NOMO-1 treated with dmso at 0.1 percent for 144 hours (cell line): ENCODE results near the gene DLL3.
A peak's percentile ranks its signal among the peaks of the same experiment; 100 is the strongest.

Experiments
- DNase-seq: peaks from one replicate; lab custom pipeline; 2025; ENCODE audit not compliant: unreplicated experiment; lab: John Stamatoyannopoulos, UW

Gene DLL3

DNA sequence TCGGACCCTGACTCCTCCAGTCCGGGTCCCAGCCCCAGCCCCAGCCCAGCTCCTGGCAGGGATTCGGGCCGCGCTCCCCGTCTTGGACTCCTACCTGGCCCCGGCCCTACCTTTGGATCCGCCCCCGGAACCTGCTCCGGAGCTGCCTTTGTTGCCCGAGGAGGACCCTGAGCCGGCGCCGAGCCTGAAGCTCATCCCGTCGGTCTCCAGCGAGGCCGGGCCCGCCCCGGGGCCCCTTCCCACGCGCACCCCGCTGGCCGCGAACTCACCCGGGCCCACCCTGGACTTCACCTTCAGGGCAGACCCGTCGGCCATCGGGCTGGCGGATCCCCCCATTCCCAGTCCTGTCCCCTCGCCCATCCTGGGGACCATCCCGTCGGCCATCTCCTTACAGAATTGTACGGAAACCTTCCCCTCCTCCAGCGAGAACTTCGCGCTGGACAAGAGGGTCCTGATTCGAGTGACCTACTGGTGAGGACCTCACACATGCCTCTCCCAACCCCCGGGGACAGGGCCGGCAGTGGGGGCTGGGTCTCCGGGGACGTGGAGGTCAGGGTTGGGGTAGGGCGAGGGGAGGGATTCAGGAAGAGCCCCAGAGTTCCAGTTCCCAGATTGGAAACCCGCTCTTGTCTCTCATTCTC, 16.9 kb downstream of the DLL3 start:
- DNase-seq = no peak

DNA sequence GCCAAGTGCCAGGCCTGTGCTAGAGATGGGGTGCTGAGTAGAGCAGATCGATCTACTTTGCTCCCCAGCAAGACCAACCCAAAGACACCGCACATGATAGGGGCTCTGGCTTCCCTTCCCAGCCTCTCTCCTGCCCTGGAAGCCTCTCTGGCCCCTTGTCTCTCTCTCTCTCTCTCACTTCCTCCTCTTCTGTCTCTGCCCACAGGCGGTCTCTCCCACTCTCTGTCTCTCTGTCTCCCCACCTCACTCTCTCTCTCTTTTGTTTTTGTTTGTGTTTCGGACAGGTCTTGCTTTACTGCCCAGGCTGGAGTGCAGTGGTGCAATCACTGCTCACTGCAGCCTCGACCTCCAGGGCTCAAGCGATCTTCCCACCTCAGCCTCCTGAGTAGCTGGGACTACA, 17.5 kb downstream of the DLL3 start:
- DNase-seq = no peak

- no peak for DNase-seq
Measured at GRCh38 chr19:39517432-39517831, 18.7 kb downstream of the DLL3 start.

DNA sequence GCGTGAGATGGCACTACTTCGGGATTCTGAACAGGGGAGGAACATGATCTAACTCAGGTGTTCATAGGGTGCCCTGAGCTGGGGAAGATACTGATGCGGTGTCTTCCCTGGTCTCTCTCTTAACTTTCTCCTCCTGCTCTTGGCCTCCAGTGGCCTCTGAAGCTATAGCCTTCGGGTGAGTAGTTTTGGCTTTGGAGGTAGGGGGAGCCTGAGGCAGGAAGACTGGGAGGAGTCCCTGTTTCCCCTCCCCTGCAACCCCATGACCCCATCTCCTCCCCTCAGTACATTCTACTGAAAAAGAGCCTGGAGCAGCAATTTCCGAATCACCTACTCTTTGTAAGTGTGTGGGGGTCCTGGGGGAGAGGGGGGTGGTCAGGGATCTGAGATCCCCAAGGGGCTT, 19.7 kb downstream of the DLL3 start:
- DNase-seq = no peak

- DNase-seq = no peak
Measured at GRCh38 chr19:39518975-39519374, 20.2 kb downstream of the DLL3 start.

GRCh38 chr19:39520541-39521484, 22.1 kb downstream of the DLL3 start:
- DNase-seq = no peak

GRCh38 chr19:39524495-39524894, 25.7 kb downstream of the DLL3 start:
- DNase-seq = no peak

DNA sequence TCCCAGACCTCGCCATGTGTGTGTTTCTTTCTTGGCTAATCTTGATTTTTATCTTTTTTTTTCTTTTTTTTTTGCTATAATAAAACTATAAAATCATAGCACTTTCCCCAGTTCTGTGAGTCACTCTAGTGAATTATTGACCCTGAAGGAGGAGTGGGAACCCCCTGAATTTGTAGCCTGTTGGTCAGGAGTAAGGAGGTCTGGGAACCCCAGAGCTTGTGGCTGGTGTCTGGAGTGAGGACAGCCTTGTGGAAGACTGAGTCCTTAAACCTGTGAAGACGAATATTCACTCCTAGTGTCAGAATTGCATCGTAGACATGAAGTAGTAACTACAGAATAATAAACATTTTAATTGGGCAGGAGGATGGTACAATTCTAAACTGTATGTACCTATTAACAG, 26.5 kb downstream of the DLL3 start:
- DNase-seq = no peak

DNA sequence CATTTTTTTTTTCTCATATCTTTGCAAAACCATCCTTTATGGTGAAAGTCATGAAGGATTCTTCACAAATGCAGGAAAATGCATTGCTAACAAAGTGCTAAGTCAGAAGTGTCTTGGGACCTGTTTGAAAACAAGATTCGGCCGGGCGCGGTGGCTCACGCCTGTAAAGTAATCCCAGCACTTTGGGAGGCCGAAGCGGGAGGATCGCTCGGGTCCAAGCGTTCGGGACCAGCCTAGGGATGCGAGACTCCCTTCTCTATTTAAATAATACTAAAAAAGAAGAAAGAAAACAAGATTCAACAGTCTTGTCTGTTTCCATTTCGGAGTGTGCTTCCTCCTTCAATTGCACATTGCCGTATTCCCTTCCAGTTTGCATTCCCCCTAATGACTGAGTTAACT, 33.1 kb downstream of the DLL3 start:
- no peak for DNase-seq

GRCh38 chr19:39532233-39533002, 33.7 kb downstream of the DLL3 start, which contains the start of gene EID2B:
TSS of gene EID2B (minus strand) at chr19:39532852. CDS start at chr19:39532802, 50 bp downstream.
- peak; percentile 85 for DNase-seq

DNA sequence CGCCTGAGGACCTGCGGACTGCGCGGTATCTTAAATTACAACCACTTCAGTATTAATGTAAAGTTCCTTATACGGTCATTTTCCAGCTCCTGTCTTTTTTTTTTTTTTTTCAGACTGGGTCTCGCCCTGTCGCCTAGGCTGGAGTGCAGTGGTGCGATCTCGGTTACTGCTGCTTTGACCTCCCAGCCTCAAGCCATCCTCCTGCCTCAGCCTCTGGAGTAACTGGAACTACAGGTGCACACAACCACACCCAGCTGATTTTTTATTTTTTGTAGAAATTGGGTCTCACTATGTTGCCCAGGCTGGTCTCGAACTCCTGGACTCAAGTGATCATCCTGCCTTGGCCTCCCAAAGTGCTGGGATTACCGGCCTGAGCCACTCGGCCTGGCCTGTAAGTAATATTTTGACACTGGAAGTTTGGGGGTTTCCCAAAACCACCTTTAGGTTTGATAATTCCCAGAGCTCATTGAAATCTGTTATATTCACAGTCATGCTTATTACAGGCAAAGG, 34.3 kb downstream of the DLL3 start:
- DNase-seq = no peak

- no peak for DNase-seq
Measured at GRCh38 chr19:39533791-39534190, 35.0 kb downstream of the DLL3 start.

DNA sequence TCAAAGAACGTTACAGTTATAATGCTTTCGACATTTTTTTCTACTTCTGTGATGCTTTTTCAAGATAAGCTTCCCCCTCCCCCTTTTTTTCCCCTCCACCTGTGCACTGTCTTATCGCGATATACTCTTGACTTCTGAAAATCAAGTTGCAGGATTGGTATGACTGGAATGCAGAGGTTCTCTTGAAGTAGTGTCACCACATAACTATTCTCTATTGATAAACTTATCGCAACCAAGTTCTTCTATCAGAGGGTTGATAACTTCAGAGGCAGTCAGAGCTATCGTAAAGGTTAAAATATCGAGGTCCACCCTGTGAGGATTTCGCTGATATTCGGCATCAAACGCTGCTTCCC, 40.4 kb downstream of the DLL3 start:
- DNase-seq = no peak

- peak; percentile 92 for DNase-seq
Measured at GRCh38 chr19:39539518-39540332, 41.0 kb downstream of the DLL3 start, which contains the start of gene EID2. TSS of gene EID2 (minus strand) at chr19:39540161. CDS start at chr19:39540079, 82 bp downstream.

DNA sequence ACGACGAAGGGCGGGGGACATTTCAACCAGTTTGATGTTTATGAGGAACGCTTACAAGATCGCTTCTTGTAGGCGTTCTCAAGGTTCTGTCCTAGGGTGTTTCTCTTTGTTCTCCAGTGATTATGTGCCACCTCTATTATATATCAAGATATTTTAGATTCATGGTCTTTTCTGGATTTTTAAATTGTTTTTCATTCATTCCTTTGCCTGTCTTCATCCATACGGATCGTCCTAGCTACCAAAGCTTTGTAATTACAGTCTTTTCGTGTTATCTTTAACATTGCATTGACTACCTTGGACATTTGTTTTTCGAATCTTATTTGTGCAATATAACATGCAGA, 41.6 kb downstream of the DLL3 start:
- no peak for DNase-seq

GRCh38 chr19:39542206-39542605, 43.5 kb downstream of the DLL3 start:
- DNase-seq = no peak

- DNase-seq = no peak
Measured at GRCh38 chr19:39543477-39543857, 44.7 kb downstream of the DLL3 start.

DNA sequence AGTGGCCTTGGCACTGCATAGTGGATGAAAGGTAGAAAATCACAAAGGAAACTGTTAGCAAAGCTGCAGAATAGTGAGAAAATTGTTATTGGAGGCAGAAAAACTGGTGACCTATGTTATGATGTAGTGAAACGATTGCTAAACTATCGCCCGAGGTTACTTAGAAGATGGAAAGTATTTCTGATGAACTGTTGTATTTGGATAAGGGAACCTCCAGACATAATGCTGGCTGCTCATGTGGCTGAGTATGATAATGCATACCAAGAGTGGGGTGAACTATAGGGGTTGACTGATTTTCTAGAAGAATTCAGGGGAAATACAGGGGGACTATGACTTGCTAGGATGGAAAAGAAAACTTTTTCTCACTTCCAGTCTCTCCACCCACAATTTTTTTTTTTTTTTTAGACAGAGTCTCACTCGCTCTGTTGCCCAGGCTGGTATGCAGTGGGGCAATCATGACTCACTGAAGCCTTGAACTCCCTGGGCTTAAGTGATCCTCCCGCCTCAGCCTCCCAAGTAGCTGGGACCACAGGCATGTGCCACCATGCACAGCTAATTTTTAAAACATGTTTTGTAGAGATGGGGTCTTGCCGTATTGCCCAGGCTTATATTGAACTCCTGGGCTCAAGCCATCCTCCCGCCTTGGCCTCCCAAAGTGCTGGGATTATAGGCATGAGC, 45.6 kb downstream of the DLL3 start:
- no peak for DNase-seq

DNA sequence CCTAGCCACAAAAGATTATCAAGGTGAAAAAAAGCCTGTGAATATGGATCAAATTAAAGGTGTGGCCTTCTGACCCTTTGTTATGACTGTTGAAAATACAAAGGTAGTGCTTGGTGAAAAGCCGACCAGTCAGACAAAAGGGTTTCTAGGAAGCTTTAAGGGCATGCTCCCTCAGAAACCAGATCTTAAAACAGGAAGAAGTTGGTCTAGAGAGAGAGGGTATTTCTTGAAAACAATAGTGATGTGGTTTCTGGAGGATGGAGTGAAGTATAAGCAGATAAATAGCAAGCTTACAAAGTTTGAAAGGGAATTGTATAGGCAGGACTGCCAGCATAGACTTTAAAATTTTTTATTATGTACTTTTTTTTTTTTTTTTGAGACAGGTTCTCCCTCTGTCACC, 46.2 kb downstream of the DLL3 start:
- DNase-seq = no peak

DNA sequence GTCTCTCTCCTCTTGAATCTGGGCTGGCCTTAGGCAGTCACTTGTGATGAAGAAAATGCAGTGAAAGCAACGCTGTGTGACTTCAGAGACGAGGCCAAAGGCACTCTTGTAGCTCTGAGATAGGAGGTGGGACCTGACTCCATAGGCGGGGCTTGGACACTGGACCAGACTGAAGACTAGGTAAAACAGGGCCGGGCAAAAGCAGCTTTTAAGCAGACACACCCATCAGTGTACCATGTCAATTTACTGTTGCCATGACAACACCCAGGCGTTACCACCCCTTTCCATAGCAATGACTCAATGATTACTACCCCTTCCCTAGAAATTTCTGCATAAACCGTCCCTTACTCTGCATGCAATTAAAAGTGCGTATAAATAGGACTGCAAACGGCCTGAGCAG, 47.9 kb downstream of the DLL3 start:
- no peak for DNase-seq
